ENCODE measurements around the gene FAM168A.

DNA sequence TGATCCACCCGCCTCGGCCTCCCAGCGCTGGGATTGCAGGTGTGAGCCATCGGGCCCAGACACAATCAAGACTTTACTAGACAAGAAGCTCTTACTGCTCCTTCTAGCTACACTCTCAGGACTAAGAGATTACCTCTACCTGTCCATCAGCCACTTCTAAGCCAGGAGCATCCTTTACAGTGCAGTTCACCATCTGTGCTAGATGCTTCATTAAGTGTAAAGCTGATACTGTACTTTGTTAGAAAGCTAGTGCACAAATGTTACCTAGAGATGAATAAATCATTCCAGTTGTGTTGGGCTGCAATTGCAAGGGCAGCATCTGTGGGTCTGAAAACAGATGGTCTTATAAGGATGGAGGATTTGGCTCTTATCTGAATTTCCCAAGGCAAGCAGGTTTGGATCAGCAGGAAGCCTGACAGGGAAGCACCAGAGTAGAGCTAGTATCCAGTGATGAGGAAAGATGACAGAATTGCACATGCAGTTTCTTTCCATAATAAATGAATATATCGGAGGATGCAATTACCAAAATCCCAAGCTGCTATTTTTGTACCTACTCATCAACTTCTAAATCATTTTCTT is 58.3 kb downstream of the FAM168A start:
- TF ChIP-seq JUND (IDR thresholded peaks at IDR 0.05; ENCODE audit: low read length) (no peak), CEBPB (IDR thresholded peaks at IDR 0.05; ENCODE audit: low read depth, low read length) (no peak), TCF12 (IDR thresholded peaks at IDR 0.05; ENCODE audit: low read depth, low read length) (no peak), POLR2A (IDR thresholded peaks at IDR 0.05; ENCODE audit: control extremely low read depth in 1 of 2, low read depth in 2 of 2, low read length in 2 of 2) (no peak), SP1 (IDR thresholded peaks at IDR 0.05; ENCODE audit: low read depth, low read length) (no peak), SRF (IDR thresholded peaks at IDR 0.05; ENCODE audit: low read depth, low read length) (no peak), RAD21 (IDR thresholded peaks at IDR 0.05 in 1 of 2, conservative IDR thresholded peaks at IDR 0.05 in 1 of 2; ENCODE audit: low read depth in 2 of 2, low read length in 2 of 2) (no peak), KDM1A (IDR thresholded peaks at IDR 0.05; ENCODE audit: borderline replicate concordance, low read length) (no peak)
- TF ChIP-seq, protein P1, sequence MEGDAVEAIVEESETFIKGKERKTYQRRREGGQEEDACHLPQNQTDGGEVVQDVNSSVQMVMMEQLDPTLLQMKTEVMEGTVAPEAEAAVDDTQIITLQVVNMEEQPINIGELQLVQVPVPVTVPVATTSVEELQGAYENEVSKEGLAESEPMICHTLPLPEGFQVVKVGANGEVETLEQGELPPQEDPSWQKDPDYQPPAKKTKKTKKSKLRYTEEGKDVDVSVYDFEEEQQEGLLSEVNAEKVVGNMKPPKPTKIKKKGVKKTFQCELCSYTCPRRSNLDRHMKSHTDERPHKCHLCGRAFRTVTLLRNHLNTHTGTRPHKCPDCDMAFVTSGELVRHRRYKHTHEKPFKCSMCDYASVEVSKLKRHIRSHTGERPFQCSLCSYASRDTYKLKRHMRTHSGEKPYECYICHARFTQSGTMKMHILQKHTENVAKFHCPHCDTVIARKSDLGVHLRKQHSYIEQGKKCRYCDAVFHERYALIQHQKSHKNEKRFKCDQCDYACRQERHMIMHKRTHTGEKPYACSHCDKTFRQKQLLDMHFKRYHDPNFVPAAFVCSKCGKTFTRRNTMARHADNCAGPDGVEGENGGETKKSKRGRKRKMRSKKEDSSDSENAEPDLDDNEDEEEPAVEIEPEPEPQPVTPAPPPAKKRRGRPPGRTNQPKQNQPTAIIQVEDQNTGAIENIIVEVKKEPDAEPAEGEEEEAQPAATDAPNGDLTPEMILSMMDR (IDR thresholded peaks at IDR 0.05; ENCODE audit: control extremely low read depth in 1 of 3, insufficient read depth in 1 of 3, low read depth in 1 of 3, low read length in 3 of 3), result no peak

Data from H1 (cell line).